ENCODE data around the gene ALCAM.

Gene ALCAM

DNA sequence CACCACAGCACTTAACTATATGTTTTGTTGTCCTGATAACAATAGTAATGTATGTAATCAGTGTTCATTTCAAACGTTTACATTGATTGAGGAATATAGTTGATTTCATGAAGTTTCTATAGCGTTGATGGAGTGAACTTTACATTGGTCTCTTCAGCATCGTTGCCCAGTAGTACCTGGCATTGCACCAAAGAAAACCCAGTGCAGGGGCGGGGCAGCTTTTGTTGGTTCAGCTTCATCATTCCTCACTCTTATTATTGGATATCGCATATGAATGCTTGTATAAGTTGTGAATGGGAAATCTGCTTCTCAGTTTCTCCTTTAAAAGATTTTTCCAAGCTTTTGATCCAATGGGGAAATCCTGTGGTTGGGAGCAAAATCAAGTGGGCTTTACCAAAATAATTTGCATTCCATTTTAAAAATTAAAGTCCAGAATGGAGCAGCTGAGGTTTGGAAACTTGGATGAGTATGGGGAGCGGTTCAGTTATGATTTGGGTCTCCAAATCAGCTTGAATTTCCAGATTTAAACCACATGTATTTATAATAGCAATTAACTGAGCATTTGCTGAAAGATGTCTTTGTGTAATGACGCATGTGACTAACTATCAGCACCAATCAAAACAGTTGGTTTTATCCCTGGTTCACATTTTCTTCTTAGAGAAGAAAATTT, 213.7 kb downstream of the ALCAM start:
- TF ChIP-seq CREB1 (IDR thresholded peaks at IDR 0.05; ENCODE audit: low read depth) = no peak
- TF ChIP-seq ZBTB7A (IDR thresholded peaks at IDR 0.05; ENCODE audit: low read depth) = no peak
- TF ChIP-seq, protein P1, sequence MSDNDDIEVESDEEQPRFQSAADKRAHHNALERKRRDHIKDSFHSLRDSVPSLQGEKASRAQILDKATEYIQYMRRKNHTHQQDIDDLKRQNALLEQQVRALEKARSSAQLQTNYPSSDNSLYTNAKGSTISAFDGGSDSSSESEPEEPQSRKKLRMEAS (IDR thresholded peaks at IDR 0.05) = no peak
- TF ChIP-seq EP300 (IDR thresholded peaks at IDR 0.05; ENCODE audit: borderline replicate concordance) = no peak
- no peak for TF ChIP-seq CEBPB (IDR thresholded peaks at IDR 0.05)
- no peak for TF ChIP-seq EGR1 (IDR thresholded peaks at IDR 0.05)
- TF ChIP-seq FOXM1 (IDR thresholded peaks at IDR 0.05; ENCODE audit: borderline replicate concordance, low read depth) = no peak
- no peak for TF ChIP-seq TAF1 (IDR thresholded peaks at IDR 0.05; ENCODE audit: low read depth)
- TF ChIP-seq TCF12 (IDR thresholded peaks at IDR 0.05; ENCODE audit: low read depth) = no peak
- no peak for TF ChIP-seq TEAD4 (IDR thresholded peaks at IDR 0.05)
- TF ChIP-seq NFIC (IDR thresholded peaks at IDR 0.05) = no peak
- no peak for TF ChIP-seq RAD21 (IDR thresholded peaks at IDR 0.05; ENCODE audit: low read depth)
- TF ChIP-seq YY1 (IDR thresholded peaks at IDR 0.05; ENCODE audit: low read depth) = no peak
- TF ChIP-seq, protein P2, sequence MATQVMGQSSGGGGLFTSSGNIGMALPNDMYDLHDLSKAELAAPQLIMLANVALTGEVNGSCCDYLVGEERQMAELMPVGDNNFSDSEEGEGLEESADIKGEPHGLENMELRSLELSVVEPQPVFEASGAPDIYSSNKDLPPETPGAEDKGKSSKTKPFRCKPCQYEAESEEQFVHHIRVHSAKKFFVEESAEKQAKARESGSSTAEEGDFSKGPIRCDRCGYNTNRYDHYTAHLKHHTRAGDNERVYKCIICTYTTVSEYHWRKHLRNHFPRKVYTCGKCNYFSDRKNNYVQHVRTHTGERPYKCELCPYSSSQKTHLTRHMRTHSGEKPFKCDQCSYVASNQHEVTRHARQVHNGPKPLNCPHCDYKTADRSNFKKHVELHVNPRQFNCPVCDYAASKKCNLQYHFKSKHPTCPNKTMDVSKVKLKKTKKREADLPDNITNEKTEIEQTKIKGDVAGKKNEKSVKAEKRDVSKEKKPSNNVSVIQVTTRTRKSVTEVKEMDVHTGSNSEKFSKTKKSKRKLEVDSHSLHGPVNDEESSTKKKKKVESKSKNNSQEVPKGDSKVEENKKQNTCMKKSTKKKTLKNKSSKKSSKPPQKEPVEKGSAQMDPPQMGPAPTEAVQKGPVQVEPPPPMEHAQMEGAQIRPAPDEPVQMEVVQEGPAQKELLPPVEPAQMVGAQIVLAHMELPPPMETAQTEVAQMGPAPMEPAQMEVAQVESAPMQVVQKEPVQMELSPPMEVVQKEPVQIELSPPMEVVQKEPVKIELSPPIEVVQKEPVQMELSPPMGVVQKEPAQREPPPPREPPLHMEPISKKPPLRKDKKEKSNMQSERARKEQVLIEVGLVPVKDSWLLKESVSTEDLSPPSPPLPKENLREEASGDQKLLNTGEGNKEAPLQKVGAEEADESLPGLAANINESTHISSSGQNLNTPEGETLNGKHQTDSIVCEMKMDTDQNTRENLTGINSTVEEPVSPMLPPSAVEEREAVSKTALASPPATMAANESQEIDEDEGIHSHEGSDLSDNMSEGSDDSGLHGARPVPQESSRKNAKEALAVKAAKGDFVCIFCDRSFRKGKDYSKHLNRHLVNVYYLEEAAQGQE (IDR thresholded peaks at IDR 0.05; ENCODE audit: low read depth) = no peak
- TF ChIP-seq, protein P3, sequence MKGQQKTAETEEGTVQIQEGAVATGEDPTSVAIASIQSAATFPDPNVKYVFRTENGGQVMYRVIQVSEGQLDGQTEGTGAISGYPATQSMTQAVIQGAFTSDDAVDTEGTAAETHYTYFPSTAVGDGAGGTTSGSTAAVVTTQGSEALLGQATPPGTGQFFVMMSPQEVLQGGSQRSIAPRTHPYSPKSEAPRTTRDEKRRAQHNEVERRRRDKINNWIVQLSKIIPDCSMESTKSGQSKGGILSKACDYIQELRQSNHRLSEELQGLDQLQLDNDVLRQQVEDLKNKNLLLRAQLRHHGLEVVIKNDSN (IDR thresholded peaks at IDR 0.05) = no peak

DNA sequence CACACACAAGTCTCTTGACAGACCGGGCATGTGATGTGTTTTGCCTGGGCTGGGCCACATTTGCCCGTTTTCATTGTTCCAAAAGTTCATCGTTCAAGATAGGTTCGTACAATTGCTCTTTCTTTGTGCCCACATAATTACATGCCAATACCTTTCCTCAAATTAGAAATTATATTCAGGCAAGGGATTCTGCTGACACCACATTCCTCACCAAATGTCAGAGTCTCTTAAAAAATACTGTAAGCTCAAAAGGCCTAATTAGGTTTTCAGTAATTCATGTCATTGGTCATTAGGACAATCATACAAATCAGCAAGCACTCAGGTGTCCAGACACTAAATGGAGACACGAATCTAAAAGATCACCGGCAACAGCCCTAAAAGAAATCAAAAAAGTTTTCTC, 215.3 kb downstream of the ALCAM start:
- TF ChIP-seq TCF12 (IDR thresholded peaks at IDR 0.05; ENCODE audit: low read depth) (no peak), TAF1 (IDR thresholded peaks at IDR 0.05; ENCODE audit: low read depth) (no peak), TEAD4 (IDR thresholded peaks at IDR 0.05) (no peak), CEBPB (IDR thresholded peaks at IDR 0.05) (no peak), RAD21 (IDR thresholded peaks at IDR 0.05; ENCODE audit: low read depth) (no peak), FOXM1 (IDR thresholded peaks at IDR 0.05; ENCODE audit: borderline replicate concordance, low read depth) (no peak)
- TF ChIP-seq, protein P2 (IDR thresholded peaks at IDR 0.05; ENCODE audit: low read depth) = no peak
- TF ChIP-seq, protein P3 (IDR thresholded peaks at IDR 0.05) = no peak

DNA sequence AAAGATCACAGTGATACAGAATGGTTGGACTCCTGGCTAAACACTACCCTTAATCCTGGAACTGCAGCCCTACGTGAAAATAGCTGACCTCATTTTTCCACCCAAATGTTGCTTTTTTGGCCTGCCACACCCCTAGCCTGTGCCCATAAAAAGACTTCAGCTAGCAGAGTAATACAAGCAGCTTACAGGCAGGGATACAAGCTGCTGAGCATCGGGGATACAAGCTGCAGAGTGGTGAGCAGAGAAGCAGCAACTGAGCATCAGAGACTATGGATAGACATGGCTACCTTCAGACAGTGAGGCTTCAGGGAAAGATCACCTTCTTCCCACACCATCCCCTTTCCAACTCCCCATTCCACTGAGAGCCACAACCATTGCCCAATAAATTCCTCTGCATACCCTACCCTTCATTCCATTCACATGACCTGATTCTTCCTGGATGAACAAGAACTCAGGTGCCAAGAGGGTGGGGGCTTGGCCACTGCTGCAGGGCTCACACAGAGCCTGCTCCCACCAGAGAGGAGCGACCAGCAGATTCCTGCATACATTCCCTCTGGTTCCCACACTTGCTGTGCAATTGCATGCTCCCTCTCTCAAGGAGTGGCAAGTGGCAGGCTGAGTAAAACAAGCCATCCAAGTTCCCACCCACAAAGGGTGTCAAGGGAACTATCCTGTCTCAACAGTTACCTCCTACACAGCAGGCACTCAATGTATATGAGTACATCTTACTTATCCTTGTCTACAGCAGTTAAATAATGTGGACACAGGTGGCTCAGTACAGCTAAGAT, 217.5 kb downstream of the ALCAM start:
- TF ChIP-seq, protein P2 (IDR thresholded peaks at IDR 0.05; ENCODE audit: low read depth) = no peak
- no peak for TF ChIP-seq YY1 (IDR thresholded peaks at IDR 0.05; ENCODE audit: low read depth)

DNA sequence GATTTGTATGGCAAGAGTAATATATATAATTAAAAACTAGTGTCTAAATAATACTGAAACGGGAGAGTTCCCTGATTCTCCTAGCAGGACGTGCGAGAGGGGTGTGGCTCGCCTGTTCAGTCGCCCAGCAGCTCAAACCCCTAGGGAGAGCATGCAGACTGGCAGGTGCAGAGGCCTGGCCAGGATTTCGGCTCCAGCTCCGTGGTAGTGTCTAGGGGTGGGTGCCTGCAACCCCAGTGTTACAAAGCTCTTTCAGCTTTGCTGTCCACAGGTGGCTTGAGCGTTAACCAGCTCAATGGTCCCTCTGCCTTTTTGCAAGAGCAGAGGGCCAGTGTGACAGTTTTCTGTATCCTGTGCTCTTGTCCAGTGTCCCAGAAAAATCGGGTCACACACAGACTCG, 226.6 kb downstream of the ALCAM start:
- TF ChIP-seq YY1 (IDR thresholded peaks at IDR 0.05; ENCODE audit: low read depth) (no peak), ZBTB7A (IDR thresholded peaks at IDR 0.05; ENCODE audit: low read depth) (no peak), NFIC (IDR thresholded peaks at IDR 0.05) (no peak), EP300 (IDR thresholded peaks at IDR 0.05; ENCODE audit: borderline replicate concordance) (no peak), TEAD4 (IDR thresholded peaks at IDR 0.05) (no peak), FOXM1 (IDR thresholded peaks at IDR 0.05; ENCODE audit: borderline replicate concordance, low read depth) (no peak), EGR1 (IDR thresholded peaks at IDR 0.05) (no peak), CEBPB (IDR thresholded peaks at IDR 0.05) (no peak), CREB1 (IDR thresholded peaks at IDR 0.05; ENCODE audit: low read depth) (no peak), TAF1 (IDR thresholded peaks at IDR 0.05; ENCODE audit: low read depth) (no peak), TCF12 (IDR thresholded peaks at IDR 0.05; ENCODE audit: low read depth) (no peak), RAD21 (IDR thresholded peaks at IDR 0.05; ENCODE audit: low read depth) (no peak)
- TF ChIP-seq, protein P2 (IDR thresholded peaks at IDR 0.05; ENCODE audit: low read depth) = no peak
- TF ChIP-seq, protein P1 (IDR thresholded peaks at IDR 0.05) = no peak
- TF ChIP-seq, protein P3 (IDR thresholded peaks at IDR 0.05) = no peak

Data from Ishikawa (cell line).